ENCODE results near the gene KIAA0753.
"Not testable (repeated sequence)": the region's sequence is repeated elsewhere in the genome, so short reads cannot be mapped to it uniquely, and the experiment has no call there.

The KIAA0753 gene

GRCh38 chr17:6596941-6597340, 43.6 kb downstream of the KIAA0753 start:
- no peak for DNase-seq (ENCODE audit: low read depth)

GRCh38 chr17:6596511-6596910, 44.0 kb downstream of the KIAA0753 start:
- no peak for DNase-seq (ENCODE audit: low read depth)

- DNase-seq (ENCODE audit: low read depth): no peak
These were observed 44.4 kb downstream of the KIAA0753 start for GRCh38 chr17:6596081-6596480.

GRCh38 chr17:6593371-6593770, 47.1 kb downstream of the KIAA0753 start:
- not testable (repeated sequence) for DNase-seq (ENCODE audit: low read depth)

GRCh38 chr17:6592173-6592572, 48.3 kb downstream of the KIAA0753 start:
- no peak for DNase-seq (ENCODE audit: low read depth)

- no peak for DNase-seq (ENCODE audit: low read depth)
These were observed 48.8 kb downstream of the KIAA0753 start for GRCh38 chr17:6591599-6592158.

- no peak for DNase-seq (ENCODE audit: low read depth)
These were observed 51.1 kb downstream of the KIAA0753 start for GRCh38 chr17:6589266-6589946.

GRCh38 chr17:6588165-6588564, 52.3 kb downstream of the KIAA0753 start:
- DNase-seq (ENCODE audit: low read depth): no peak

- DNase-seq (ENCODE audit: low read depth): no peak
These were observed 53.2 kb downstream of the KIAA0753 start for GRCh38 chr17:6587310-6587709.

- no peak for DNase-seq (ENCODE audit: low read depth)
These were observed 57.1 kb downstream of the KIAA0753 start for GRCh38 chr17:6583411-6583810.

GRCh38 chr17:6580625-6581024, 59.9 kb downstream of the KIAA0753 start:
- no peak for DNase-seq (ENCODE audit: low read depth)

- DNase-seq (ENCODE audit: low read depth): no peak
These were observed 62.0 kb downstream of the KIAA0753 start for GRCh38 chr17:6578491-6578890.

- no peak for DNase-seq (ENCODE audit: low read depth)
These were observed 62.7 kb downstream of the KIAA0753 start for GRCh38 chr17:6577686-6578263.

GRCh38 chr17:6576038-6576785, 64.3 kb downstream of the KIAA0753 start:
- DNase-seq (ENCODE audit: low read depth): no peak

GRCh38 chr17:6575596-6575988, 64.9 kb downstream of the KIAA0753 start:
- no peak for DNase-seq (ENCODE audit: low read depth)

- peak; percentile 17 for DNase-seq (ENCODE audit: low read depth)
These were observed 65.6 kb downstream of the KIAA0753 start for GRCh38 chr17:6574687-6575595.

GRCh38 chr17:6573982-6574686, 66.4 kb downstream of the KIAA0753 start:
- DNase-seq (ENCODE audit: low read depth): no peak

- not testable (repeated sequence) for DNase-seq (ENCODE audit: low read depth)
These were observed 67.0 kb downstream of the KIAA0753 start for GRCh38 chr17:6573495-6573894.

GRCh38 chr17:6572972-6573370, 67.5 kb downstream of the KIAA0753 start:
- DNase-seq (ENCODE audit: low read depth): no peak

GRCh38 chr17:6571452-6571781, 69.1 kb downstream of the KIAA0753 start:
- no peak for DNase-seq (ENCODE audit: low read depth)

- DNase-seq (ENCODE audit: low read depth): no peak
These were observed 69.6 kb downstream of the KIAA0753 start for GRCh38 chr17:6570731-6571451.
